HK-2 (cell line): ENCODE data around the gene PPFIA2.
A peak's percentile ranks its signal among the peaks of the same experiment; 100 is the strongest.

Experiments used
- DNase-seq: peaks from one replicate; pipeline ENCODE4 v3.0.0-alpha.2; 2018; ENCODE audit not compliant: unreplicated experiment

Gene PPFIA2

GRCh38 chr12:81759190-81760051, at the start of gene PPFIA2:
PPFIA2 (minus strand) TSS chr12:81759350.
- peak; percentile 13 for DNase-seq

DNA sequence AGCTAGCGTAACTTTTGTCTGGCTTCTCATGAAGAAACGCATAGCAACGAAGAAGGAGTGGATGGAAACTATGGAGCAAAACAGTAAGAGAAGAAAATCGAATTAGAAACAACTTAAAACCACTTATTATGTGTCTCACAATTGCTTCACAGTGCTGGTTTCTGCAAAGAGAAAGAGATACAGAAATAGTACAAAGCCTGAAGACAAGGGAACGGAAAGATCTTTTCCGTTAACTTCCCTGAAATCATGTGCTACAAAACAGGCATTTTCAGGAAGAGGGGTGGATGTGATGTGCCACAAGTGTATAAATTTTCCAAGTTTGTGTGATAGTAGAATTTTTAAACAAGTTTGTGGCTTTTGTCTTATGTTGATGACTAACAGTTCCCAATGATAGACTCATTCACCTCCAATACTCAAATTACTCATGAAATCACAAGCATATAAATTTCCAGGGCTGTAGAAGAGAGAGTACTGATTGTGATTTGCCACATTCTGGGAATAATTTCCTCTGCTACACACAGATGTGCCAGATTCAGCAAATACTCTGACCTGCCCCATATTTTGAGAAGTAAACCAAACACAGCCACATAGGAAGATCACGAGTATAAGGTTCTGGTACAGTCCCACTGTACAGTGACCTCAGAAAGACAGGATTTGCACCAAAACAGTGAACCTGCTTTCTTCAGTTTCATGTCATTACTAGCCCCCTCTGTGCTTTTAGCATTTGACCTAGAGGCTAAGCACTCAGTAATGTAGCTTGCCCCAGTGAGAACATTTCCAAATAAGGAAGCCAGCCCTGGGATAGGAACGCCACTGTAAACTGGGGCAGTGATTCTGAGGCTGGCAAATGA, 41.4 kb upstream of the PPFIA2 start:
- no peak for DNase-seq

GRCh38 chr12:81798294-81798693, 39.1 kb upstream of the PPFIA2 start:
- no peak for DNase-seq

- no peak for DNase-seq
Measured at GRCh38 chr12:81797100-81797499, 38.0 kb upstream of the PPFIA2 start.

GRCh38 chr12:81792666-81793065, 33.5 kb upstream of the PPFIA2 start:
- no peak for DNase-seq

DNA sequence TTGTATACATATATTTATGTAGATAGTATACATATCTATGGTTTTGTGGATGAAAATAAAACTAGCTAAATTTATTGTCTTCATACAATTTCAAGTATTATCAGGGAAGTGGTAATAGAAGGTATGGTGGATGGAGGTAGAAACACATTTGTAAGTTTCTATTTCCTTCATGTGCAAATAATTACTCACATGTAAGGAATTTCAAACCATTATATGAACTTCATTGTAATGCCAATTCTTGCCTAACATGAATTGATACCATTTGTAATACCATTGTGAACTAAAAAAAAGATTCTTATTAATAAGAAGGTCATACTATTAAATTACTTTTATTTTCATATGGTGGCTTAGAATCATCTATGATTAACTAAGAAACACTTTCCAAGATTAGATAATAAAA, 20.1 kb upstream of the PPFIA2 start:
- DNase-seq = no peak

GRCh38 chr12:81778719-81779118, 19.6 kb upstream of the PPFIA2 start:
- no peak for DNase-seq

- DNase-seq = peak; percentile 26
Measured at GRCh38 chr12:81758421-81759189, 545 bp downstream of the PPFIA2 start.

GRCh38 chr12:81757731-81758365, 1.3 kb downstream of the PPFIA2 start:
- no peak for DNase-seq

DNA sequence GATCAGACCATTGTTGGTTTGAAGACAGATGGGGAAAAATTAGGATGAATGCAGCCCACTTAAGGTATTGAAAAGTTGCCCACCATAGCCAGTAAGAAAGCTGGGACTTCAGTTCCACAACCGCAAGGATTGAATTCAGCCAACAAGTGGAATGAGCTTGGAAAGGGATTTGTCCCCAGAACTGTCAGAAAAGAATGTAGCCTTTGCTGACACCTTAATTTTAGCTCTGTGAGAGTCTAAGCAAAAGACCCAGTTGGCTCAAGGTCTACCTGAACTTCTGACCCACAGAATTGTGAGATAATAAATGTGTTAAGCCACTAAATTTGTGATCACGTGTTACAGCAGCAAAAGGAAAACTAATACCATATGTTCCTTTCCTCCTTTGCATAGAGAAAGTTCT, 29.4 kb downstream of the PPFIA2 start:
- no peak for DNase-seq

DNA sequence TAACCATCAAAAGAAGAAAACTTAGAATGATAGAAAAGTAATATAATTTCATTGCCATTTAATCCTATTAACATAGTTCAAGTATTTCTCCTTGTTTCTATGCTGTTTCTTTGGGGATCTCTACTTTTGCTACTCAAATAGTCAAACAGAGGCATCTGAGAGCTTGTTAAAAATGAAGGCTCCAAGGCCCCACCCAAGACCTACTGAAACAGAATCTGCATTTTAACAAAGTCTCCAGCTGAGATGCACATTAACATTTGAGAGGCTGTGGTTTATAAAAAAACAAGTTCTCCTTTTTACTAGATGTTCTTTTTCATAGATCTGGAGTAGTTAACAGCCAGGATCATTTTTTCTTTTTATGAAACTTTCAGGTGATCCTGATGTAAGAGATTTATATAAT, 31.8 kb downstream of the PPFIA2 start:
- DNase-seq = no peak

DNA sequence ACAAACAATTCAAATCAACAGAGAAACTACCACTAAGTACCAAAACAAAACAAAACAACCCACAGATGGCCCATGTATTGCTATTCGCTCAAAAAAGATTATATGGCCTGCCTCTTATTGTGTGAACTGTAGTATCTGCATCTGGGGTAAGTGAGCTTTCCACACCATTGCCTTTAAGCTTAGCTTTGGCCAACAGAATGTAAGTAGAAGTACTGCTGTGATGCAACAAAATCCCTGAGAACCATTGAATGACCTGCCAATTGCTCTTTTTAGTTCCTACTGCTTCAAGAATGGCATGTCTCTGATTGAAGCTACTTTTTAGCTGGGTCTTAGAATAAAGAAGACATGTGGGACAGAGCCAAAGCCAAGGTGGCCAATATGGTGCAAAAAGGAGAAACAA, 32.5 kb downstream of the PPFIA2 start:
- no peak for DNase-seq

DNA sequence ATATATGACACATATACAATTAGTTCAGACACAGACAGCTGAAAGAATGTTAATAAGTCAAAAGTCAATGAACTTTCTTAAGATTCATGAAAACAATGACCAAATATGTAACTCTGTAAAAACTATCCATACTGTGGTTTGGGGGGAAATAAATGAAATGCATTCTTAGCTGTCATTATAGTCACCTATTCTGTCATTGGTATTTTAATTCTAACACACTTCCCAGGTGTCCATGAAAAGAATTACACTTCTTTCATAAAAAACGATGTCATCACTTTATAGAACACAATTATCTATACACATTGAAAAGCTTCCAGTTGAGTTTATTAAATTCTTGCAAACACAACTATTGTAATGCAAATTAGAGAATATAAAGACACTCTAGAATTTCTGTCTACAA, 35.8 kb downstream of the PPFIA2 start:
- DNase-seq = no peak

- DNase-seq = no peak
Measured at GRCh38 chr12:81722004-81722403, 37.1 kb downstream of the PPFIA2 start.

DNA sequence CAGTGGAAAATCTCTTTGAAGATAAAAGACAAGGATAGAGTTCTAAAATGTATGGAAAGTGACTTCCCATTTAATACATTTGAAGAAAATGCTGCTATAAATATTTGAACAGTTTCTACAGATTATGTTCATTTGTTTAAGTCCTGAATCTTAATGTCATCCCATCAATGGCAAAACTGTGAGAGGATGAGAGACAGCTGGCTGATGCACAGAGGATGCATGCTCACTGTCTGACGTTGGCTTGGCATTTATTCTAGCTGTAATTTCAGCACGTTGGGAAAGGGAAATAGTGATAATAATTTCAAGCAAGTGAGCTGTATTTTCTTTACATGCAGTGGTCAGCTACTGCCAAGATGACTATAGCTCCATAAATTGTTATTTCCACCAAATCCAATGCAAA, 40.5 kb downstream of the PPFIA2 start:
- no peak for DNase-seq

DNA sequence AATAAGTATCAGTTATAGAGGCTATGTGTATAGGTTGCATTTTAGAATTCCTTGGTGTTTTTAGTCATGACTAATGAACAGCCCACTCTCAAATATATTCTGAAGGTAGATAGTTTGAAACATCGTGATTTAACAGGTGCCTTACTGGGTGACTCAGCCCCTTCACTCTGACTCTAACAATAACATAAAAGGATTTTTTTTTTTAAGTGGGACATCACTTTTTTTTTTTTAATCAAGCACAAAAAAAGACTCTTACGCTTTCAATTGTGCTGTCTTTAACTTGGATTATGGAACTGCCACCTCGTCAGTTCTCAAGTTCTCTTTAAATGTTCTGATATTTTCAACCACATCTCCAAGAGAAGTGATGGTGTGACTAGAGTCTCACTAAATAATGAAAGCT, 46.6 kb downstream of the PPFIA2 start:
- no peak for DNase-seq

DNA sequence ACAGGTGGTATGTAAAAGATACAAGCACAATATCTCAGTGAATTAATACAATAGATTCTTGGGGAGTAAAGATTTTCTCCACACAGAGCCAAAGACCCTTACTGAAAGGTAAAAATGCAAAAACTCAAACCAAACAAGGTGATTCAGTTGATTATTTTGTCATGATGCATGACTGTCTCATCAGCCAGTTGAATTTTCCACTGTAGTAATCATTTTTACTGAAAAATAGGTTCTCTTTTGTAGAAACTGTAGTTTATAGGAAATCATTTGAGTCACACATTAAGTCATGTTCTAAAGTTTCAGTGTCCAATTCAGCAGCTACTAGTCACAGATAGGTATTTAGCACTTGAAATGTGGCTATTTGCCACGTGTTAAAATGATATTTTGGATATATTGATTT, 53.6 kb downstream of the PPFIA2 start:
- no peak for DNase-seq

- DNase-seq = no peak
Measured at GRCh38 chr12:81699551-81699950, 59.6 kb downstream of the PPFIA2 start.

DNA sequence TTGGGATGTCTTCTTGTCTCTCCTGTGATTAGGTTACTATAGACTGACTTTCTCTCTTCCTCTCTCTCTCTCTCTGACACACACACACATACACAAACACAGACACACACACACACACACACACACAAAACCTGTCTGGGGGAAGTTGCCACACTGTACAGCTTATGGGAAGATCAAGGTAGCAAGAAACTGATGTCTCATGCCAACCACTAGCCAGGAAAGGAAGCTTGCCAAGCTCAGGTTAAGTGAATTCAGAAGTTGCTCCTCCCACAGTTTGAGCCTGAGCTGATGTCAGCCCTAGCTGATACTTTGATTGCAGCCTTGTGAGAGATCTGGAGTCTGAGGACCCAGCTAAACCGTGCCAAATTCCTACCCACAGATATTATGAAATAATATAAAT, 67.1 kb downstream of the PPFIA2 start:
- peak; percentile 6 for DNase-seq

DNA sequence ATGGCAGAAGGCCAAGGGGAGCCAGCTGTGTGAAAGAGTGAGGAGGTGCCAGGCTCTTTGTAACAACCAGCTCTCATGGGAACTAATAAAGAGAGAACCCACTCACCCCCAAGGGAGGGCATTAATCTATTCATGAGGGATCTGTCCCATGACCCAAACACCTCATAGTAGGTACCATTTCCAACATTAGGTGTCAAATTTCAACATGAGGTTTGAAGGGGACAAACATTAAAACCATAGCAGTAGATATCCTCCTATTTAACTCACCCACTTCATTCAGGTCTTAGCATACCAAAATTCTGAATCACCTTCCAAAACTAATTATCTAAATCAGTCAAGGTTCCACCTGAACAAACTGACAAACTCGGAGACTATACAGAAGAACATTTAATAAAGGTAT, 75.3 kb downstream of the PPFIA2 start:
- no peak for DNase-seq

- no peak for DNase-seq
Measured at GRCh38 chr12:81679614-81680013, 79.5 kb downstream of the PPFIA2 start.

GRCh38 chr12:81670759-81671158, 88.4 kb downstream of the PPFIA2 start:
- no peak for DNase-seq
